ENCODE data around the gene NYNRIN.
"Not testable (repeated sequence)": the region's sequence is repeated elsewhere in the genome, so short reads cannot be mapped to it uniquely, and the experiment has no call there.

GRCh38 chr14:24387579-24387978 lies 11.2 kb upstream of the NYNRIN start:
- TF ChIP-seq CTCF (IDR thresholded peaks at IDR 0.05); TCF7L2 (IDR thresholded peaks at IDR 0.05; ENCODE audit: low read depth, low read length); POLR2AphosphoS5 (IDR thresholded peaks at IDR 0.05; ENCODE audit: low read depth, low read length): not testable (repeated sequence)
